Prostate gland (tissue), 2 donors: ENCODE measurements around the gene FYCO1. TPM values are rescaled to one million over a fixed set of nuclear protein-coding genes. Genes with fewer than 3 reads are reported as not detected.

Source experiments
- DNase-seq: peaks from one replicate; pipeline ENCODE4 v3.0.0-alpha.2; 2019; ENCODE audit warnings: low spot score
- H3K27ac ChIP-seq, 2 donors: fragments of 200-600 bp; sonication (generic); 2 replicates each; pipeline ENCODE4 v1.5.1; 2017 to 2019
- H3K27me3 ChIP-seq: fragments of 200-600 bp; sonication (generic); replicated peaks from 2 replicates; pipeline ENCODE4 v1.5.1; 2019; ENCODE audit not compliant: insufficient read depth
- H3K36me3 ChIP-seq, 2 donors: fragments of 200-600 bp; sonication (generic); 1 replicate in 1 of 2; 2 replicates in 1 of 2; pipeline versions ENCODE4 v1.5.1 to v1.8.1; 2017 to 2019
- H3K4me1 ChIP-seq: fragments of 200-600 bp; sonication (generic); replicated peaks from 2 replicates; pipeline ENCODE4 v1.5.1; 2019
- H3K4me3 ChIP-seq, 2 donors: fragments of 200-600 bp; sonication (generic); 2 replicates each; pipeline ENCODE4 v1.5.1; 2017 to 2019
- H3K9me3 ChIP-seq: fragments of 200-600 bp; sonication (generic); 2 replicates; pipeline ENCODE4 v1.5.1; 2017
- CTCF ChIP-seq, 4 experiments: fragments of 200-600 bp in 2 of 4; fragments of 450-650 bp in 2 of 4; sonication (generic) in 2 of 4; IDR thresholded peaks; 1 replicate in 3 of 4; 2 replicates in 1 of 4; pipeline ENCODE4 v1.5.1; 2016 to 2019; ENCODE audit warnings: antibody characterized with exemption in 4 of 4, mild to moderate bottlenecking in 2 of 4, moderate library complexity in 2 of 4
- POLR2A ChIP-seq: fragments of 450-650 bp; IDR thresholded peaks from one replicate; pipeline ENCODE4 v1.6.1; 2016; ENCODE audit warnings: antibody characterized with exemption, mild to moderate bottlenecking
- POLR2AphosphoS5 ChIP-seq: sonication (generic); formaldehyde crosslinking; IDR thresholded peaks from one replicate; pipeline ENCODE4 v1.6.1; 2017; ENCODE audit warnings: antibody characterized with exemption
- WGBS: methylation state at CpG from one replicate; pipeline ENCODE4 v1.1.5; 2018; 5-methylcytosine and 5-hydroxymethylcytosine counted together
- intact Hi-C: fragments of 100-400 bp; cut with DNase I; formaldehyde crosslinking; loops from one replicate; pipeline ENCODE4 v1.14.2; 2022
- total RNA-seq, 2 donors: library from RNA; depleted of rRNA; stranded (reverse); fragments of >200 nt; gene quantifications; one replicate each; pipeline ENCODE4 v1.1.0, GENCODE V29; 2016

FYCO1 gene
- total RNA-seq, 2 donors from 2014 or later = 33.1 to 56.7 TPM

- peak overlapping the region; percentile 83 to 86 for H3K27ac ChIP-seq
- peaks cover 36% of the 10 kb centered on the region for H3K4me1 ChIP-seq
- H3K9me3 ChIP-seq = no peaks in the 10 kb centered on the region
- TF ChIP-seq POLR2A (no peak), POLR2AphosphoS5 (no peak), CTCF (IDR thresholded peaks at IDR 0.05) (no peak)
- intact Hi-C loops = no loop called here
- WGBS = 65% methylated on average over 3 of the region's 3 CpGs
- no peak for DNase-seq
- no peak overlapping the region for H3K4me3 ChIP-seq
- H3K36me3 ChIP-seq = no peaks in the 10 kb centered on the region
- H3K27me3 ChIP-seq = no peaks in the 10 kb centered on the region
These were observed 11.9 kb downstream of the FYCO1 start for GRCh38 chr3:45983770-45984169.

- WGBS = 61% methylated on average over 2 of the region's 2 CpGs
- no peaks in the 10 kb centered on the region for H3K27me3 ChIP-seq
- H3K4me1 ChIP-seq = peaks cover 23% of the 10 kb centered on the region
- peaks cover 0 to 2% of the 10 kb centered on the region in 2 donors for H3K36me3 ChIP-seq
- intact Hi-C loops = no loop called here
- no peak overlapping the region for H3K27ac ChIP-seq
- H3K4me3 ChIP-seq = no peak overlapping the region
- H3K9me3 ChIP-seq = no peaks in the 10 kb centered on the region
- DNase-seq = no peak
- TF ChIP-seq CTCF (IDR thresholded peaks at IDR 0.05) (no peak), POLR2AphosphoS5 (no peak), POLR2A (no peak)
These were observed 14.1 kb downstream of the FYCO1 start for GRCh38 chr3:45981346-45982074.

- TF ChIP-seq POLR2A (no peak), POLR2AphosphoS5 (no peak), CTCF (IDR thresholded peaks at IDR 0.05) (no peak)
- no peak for DNase-seq
- no peaks in the 10 kb centered on the region for H3K27me3 ChIP-seq
- intact Hi-C loops = no loop called here
- H3K4me3 ChIP-seq = no peak overlapping the region
- H3K36me3 ChIP-seq = peaks cover 0 to 2% of the 10 kb centered on the region in 2 donors
- peaks cover 16% of the 10 kb centered on the region for H3K4me1 ChIP-seq
- 98% methylated on average over 2 of the region's 2 CpGs for WGBS
- no peak overlapping the region for H3K27ac ChIP-seq
- H3K9me3 ChIP-seq = no peaks in the 10 kb centered on the region
These were observed 14.8 kb downstream of the FYCO1 start for GRCh38 chr3:45980819-45981218.

GRCh38 chr3:45980229-45980813 is 15.3 kb downstream of the FYCO1 start:
- intact Hi-C loops = no loop called here
- Histone ChIP-seq H3K9me3 (no peaks in the 10 kb centered on the region), H3K4me1 (peaks cover 11% of the 10 kb centered on the region), H3K4me3 (no peak overlapping the region), H3K36me3 (peaks cover 2% of the 10 kb centered on the region in 2 donors), H3K27me3 (no peaks in the 10 kb centered on the region), H3K27ac (no peak overlapping the region)
- 87% methylated on average over 7 of the region's 7 CpGs for WGBS
- no peak for DNase-seq
- TF ChIP-seq CTCF (IDR thresholded peaks at IDR 0.05) = no peak
- no peak for TF ChIP-seq POLR2A
- TF ChIP-seq POLR2AphosphoS5 = no peak

- no peak overlapping the region for H3K27ac ChIP-seq
- 74% methylated on average over 4 of the region's 4 CpGs for WGBS
- no peaks in the 10 kb centered on the region for H3K9me3 ChIP-seq
- intact Hi-C loops = no loop called here
- H3K4me3 ChIP-seq = no peak overlapping the region
- peaks cover 2 to 9% of the 10 kb centered on the region in 2 donors for H3K36me3 ChIP-seq
- H3K4me1 ChIP-seq = peaks cover 5% of the 10 kb centered on the region
- H3K27me3 ChIP-seq = no peaks in the 10 kb centered on the region
- TF ChIP-seq POLR2AphosphoS5 (no peak), CTCF (IDR thresholded peaks at IDR 0.05) (no peak), POLR2A (no peak)
- DNase-seq = no peak
These were observed 16.2 kb downstream of the FYCO1 start for GRCh38 chr3:45979378-45979777.
